NCI-H748 (cell line): Measurements from ENCODE around the gene GRID2.
"Not testable (repeated sequence)": the region's sequence is repeated elsewhere in the genome, so short reads cannot be mapped to it uniquely, and the experiment has no call there.

Source experiments
- DNase-seq: peaks from one replicate; lab custom pipeline; 2025; ENCODE audit not compliant: unreplicated experiment; lab: John Stamatoyannopoulos, UW

The GRID2 gene

DNA sequence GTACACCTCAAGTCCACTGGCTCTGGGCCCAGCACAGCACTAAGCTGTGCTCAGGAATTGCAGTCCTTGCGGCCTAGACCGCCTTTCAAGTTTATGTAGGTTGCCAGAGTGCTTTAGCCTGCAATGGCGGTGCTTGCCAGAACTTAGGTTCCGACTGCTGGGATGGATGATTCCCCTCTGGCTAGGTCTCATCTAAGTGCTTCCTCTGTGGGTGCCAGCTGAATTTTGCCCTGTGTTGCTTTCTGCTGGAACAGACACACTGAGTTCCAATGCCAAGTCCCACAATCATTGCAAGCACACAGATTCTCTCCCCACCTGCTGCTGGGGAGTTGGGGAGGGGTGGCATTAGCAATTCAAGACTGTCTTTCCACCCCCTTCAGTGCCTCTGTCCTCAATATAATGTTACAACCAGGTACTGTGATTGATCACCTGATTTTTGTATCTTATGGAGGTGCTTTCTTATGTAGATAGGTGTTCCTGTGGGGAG lies 129.5 kb downstream of the GRID2 start:
- no peak for DNase-seq

DNA sequence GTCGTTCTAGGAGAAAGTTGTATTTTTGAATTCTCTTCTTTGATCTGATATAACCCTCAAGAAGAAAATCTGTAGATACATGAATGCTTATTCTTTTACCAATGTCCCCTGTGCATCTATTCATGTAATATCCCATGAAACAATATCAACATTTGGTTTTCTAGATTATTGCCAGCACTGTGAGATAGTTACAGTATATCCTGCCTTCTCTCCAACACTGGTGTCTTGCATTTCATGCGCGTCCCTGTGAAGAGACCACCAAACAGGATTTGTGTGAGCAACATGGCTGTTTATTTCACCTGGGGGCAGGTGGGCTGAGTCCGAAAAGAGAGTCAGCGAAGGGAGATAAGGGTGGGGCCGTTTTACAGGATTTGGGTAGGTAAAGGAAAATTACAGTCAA lies 135.0 kb downstream of the GRID2 start:
- DNase-seq, result not testable (repeated sequence)

DNA sequence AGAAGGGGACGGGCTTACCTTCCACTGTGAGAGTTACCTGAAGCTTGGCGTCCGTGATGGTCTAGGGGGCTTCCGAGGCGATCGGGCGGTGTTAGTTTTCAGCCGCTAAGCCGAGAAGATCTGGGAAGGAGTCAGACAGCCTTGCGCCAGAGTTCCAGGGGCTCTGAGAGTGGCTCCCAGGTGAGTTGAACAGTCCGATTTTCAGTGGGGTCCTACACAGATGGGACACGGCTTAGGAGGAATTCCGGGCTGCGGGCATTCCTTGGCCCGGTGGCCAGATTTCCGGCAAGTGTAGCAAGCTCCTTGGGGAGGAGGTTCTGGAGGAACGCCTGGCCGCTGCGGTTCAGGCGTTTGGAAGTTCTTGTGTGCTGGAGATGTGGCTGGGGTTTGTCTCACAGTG lies 138.4 kb downstream of the GRID2 start:
- DNase-seq, result not testable (repeated sequence)

DNA sequence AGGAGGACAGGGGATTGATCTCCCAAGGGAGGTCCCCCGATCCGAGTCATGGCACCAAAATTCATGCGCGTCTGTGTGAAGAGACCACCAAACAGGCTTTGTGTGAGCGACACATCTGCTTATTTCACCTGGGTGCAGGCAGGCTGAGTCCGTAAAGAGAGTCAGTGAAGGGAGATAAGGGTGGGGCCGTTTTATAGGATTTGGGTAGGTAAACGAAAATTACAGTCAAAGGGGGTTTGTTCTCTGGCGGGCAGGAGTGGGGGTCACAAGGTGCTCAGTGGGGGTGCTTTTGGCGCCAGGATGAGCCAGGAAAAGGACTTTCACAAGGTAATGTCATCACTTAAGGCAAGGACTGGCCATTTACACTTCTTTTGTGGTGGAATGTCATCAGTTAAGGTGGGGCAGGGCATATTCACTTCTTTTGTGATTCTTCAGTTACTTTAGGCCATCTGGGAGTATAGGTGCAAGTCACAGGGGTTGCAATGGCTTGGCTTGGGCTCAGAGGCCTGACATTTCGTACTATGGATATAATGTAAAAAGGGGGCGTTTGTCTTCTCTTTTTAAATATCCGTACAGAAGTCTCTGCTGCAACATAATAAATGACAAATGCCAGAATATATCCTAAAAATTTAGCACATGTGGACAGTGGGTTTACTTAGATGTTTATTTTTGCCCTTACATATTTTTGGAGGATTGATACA lies 140.5 kb downstream of the GRID2 start:
- not testable (repeated sequence) for DNase-seq

DNA sequence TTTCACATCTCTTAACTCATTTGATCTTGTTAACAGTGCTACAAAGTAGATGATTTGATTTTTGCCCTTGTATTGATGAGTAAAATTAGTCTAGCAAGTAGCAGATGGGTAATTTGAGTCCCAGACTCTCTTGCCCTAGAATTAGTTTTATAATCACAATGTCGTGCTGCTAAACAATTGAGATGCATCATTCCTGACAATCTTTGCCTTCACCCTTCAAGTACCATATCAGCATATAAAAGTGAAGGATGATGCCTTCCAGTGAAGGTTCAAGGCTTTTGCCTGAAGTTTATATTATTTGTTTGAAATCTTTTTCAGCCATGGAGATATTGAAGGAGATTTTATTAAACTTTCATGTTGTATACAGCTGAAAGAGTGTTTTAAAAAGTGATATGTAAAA lies 141.4 kb downstream of the GRID2 start:
- DNase-seq, result no peak

DNA sequence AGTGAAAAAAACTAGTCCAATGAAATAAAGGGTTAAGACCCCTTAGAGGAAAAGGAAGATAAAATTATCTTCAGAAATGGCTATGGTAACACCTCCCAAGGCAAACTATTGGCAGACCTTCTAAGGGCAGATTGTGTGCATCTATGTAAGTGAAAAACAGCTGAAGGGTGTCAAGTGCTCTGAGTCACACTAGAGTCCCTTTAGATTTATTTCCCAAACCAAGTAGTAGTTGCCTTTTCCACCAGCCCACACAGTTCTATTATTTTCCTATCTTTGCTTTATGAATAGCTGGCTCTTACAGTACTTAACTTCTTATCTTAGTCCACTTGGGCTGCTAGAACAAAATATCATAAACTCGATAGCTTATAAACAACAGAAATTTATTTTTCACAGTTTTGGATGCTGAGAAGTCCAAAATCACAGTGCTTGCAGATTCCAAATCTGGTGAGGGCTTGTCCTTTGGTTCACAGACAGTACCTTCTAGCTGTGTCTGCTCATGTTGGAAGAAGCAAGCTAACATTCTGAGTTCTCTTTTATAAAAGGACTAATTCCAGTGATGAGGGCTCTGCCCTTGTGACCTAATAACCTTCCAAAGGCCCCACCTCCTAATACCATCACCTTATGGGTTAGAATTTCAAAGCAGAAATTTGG lies 143.6 kb downstream of the GRID2 start:
- no peak for DNase-seq

DNA sequence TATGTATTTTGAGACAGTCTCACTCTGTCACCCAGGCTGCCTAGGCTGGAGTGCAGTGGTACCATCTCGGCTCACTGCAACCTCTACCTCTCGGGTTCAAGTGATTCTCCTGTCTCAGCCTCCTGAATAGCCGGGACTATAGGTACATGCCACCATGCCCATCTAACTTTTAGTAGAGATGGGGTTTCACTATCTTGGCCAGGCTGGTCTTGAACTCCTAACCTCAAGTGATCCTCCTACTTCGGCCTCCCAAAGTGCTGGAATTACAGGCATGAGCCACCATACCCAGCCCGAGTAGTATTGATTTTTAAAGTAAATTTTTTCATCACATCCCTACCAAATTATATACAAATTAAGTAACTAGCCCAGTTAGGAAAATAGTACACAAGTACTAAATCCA lies 144.4 kb downstream of the GRID2 start:
- DNase-seq, result not testable (repeated sequence)

DNA sequence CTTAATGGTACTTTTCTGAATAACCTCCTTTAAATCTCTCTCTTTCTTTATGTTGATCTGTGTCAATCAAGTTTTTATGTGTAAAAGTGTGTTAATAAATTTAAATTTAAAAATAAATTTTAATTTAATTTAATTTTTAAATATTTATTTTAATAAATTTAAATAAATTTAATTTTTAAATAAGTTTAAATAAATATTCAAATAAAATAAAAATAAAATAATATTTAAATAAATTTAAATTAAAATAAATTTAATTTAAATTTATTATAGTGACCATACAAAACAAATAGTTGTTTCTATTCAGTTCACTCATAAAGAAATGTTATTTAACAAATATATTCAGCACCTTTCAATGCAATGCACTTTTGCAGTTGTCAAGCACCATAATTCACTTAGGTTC lies 146.9 kb downstream of the GRID2 start:
- no peak for DNase-seq

DNA sequence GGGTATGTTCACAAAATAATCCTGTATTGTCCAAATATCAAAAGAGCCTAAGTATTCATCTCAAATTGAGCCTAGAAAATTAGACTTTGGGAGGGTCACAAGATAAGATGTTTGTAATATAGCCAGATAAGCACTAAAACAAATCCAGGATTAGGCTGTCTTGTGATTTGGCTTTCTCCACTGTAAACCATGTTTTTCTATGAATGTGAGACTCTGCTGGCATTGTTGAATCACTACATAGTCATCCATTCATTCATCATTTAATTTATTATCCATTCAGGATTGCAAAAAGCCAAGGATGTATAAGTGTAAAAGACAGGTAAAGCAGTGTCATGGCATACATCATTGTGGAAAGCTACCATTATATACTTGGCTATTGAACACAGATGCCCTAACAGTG lies 148.0 kb downstream of the GRID2 start:
- DNase-seq, result no peak

DNA sequence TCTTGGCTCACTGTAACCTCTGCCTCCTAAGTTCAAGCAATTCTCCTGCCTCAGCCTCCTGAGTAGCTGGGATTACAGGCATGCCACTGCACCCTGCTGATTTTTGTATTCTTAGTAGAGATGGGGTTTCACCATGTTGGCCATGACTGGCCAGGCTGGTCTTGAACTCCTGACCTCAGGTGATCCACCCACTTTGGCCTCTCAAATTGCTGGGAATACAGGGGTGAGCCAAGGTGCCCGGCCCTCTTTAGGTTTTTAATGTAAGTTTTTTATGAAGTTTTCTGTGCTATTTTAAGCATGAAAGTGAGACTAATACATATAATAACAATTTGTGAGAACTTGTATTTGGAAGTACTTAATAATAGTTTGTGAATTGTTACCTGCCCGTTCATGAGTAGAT lies 148.6 kb downstream of the GRID2 start:
- DNase-seq, result not testable (repeated sequence)

DNA sequence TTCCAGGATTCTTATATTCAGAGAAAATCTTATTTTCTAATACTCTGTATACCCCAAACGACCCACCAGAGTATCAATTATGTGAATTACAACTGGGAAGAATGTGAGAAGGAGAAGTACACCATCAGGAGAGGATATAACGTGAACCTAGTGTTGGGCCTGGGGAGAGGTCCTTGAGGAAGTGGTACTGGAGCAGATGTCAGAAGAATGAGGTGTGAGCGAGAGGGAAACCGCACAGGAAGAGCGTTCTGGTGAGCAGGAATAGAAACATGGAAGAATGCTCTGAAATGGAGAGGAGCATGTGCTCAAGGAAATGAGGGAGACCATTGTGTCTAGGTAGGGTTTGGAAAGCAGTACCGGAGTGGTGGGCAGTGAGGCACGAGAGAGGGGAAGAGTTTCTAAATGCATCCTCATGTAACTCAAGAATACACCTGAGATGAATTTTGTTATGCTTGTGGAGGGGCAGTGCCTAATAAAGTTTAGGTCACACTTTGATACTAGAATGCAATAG lies 151.6 kb downstream of the GRID2 start:
- no peak for DNase-seq

DNA sequence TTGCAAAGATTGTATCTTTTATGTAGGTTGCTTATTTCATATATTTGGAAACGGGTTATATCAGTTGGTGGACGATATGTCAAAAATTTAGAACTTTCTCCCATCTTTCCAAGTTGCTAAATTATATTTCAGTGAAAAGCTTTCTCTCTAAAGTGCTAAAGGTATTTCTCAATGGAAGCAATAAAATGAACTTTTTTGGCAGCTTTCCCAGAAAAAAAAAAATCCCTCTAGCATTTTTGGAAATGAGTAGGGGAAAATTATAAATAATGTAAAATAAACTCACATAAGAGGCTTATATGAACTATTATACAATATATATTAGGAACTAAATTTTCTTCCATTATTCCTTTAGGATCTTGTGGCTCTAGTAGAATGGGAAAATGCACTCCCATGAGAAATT lies 152.2 kb downstream of the GRID2 start:
- no peak for DNase-seq

DNA sequence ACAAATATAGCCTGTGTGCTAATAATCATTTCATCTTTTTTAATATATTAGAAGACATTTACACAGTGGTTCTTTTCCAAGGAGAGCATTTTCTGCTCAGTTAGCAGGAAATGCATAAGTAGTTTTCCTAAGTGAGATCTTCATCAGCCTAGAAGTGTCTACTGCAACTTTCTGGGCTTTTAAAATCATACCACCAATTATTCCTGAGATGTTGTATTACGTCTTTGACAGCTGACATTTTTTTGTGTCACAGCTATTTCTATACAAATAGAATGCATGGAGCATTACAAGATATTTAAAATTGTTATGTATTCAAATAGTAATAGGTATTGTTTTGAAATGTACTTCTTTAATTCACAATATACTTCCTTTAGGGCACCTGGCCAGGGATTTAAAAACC lies 158.0 kb downstream of the GRID2 start:
- DNase-seq, result no peak

DNA sequence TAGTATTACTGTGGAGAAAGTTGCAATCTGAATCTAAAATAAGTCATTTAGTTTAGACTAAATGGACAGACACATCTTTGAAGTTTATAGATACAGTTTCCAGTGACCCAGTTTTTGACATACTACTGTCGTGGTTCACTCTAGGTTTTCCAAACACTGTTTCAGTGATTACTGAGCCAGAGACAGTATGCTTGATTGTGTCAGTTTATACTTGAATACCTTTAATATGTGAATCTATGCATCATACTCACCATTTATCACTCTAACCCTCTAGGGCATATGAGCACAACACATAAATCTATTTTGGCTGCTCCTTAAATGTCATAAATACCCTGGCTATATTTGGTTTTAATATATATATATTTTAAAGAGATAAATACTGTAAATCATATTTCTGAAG lies 173.5 kb downstream of the GRID2 start:
- no peak for DNase-seq

DNA sequence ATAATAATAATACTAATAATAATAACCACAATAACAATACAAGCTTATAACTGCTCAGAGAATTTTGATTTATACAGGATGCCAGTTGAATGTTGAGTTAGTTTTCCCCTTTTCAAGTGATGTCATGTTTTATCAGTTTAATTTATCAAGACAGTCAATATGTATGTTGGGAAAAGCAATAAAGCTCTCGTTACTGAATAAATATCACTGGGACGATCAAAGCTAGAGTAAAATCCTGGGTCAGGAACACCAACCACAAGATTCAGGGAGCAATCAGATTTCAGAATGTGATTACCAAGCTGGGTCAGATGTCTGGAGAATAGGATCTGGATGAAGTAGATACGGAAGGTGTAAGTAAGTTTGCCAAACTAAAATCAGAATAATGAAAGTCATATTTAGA lies 179.6 kb downstream of the GRID2 start:
- DNase-seq, result no peak

DNA sequence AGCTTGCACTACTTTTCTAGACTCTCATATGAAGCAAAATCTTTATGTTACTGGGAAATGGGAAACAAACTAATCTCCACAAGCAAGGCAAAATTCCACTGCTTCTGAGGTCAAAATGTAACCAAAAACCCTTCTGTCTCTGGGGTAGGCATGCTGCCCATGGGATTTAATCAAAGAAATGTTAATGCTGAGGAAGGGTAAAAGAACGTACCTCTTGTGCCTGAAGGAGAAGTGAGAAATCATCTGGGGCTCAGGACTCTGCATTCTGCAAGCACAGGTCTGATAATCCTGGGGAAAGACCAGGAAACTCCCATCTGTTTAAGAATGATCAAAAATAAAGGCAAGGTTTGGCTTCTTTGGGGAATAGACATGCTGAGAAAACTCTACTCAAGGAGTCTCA lies 184.7 kb downstream of the GRID2 start:
- DNase-seq, result no peak

DNA sequence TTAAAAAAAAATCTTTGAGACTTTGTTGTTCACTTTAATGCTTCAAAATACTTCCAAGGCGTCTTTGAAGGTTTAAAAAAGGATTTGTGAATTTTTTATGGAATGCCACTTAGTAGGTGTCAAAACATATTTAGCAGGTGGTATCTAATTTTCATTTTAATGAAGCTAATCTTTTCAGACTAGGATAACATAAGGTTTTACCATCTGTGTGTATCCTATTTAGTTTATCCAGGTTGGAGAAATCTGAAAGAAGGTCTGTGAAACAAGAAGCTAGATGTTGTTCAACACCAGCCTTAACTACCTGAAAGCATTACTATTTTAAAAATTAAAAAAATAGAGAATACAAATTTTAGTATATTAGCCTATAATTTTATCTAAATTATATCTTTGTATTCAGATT lies 193.4 kb downstream of the GRID2 start:
- no peak for DNase-seq

DNA sequence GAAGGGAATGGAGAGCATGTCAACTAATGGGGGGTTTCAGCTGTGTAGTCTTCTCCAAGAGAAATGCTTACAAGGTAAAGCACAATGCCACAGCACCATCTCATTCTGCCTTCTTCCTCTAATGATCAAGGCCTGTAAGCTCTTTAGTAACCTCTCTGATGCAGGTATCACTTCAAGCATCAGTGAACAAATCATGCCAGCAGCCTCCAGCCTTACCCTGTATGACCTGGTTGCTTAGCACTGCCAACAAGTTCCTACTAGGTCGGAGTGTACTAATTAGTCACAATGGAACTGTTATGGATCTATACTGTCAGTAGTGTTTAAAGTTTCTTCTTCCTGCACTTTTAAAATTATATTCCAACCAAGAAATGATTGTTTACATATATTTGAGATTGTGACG lies 197.7 kb downstream of the GRID2 start:
- peak; percentile 9 for DNase-seq

DNA sequence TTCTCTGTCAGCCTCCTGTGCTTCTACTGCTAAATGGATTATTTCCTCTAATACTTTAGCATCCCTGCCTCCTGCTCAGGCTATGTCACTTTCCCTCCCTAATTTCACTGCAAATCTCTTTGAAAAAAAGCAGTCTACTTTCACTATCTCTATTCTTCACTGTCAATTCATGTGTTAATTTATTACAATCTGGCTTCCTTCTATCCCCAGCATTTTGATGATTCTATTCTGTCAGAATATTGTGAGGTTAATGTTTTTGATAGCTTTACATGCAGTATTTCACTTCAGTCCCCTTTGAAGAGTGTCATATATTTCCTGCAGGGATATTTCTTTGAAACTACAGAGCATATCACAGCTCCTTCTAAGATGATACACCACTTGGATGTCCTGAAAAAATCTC lies 203.2 kb downstream of the GRID2 start:
- no peak for DNase-seq

DNA sequence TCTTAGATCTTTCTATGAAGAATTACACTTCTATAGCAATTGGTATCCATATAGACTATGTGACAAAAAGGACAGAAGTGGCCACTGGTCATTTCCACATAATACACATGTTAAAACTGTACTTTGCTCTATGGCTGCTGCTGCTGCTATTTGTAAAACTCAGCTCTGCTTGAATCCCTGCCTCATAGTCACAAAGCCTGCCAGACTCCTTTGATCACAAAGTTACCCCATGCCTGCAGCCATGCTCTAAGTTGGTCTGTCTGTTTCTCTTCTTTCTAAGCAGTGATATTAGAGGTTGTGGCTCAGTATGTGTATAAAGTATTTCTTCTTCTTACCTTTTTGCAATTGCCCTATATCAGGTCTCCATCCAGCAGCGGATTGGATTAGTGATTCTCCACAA lies 210.9 kb downstream of the GRID2 start:
- no peak for DNase-seq

DNA sequence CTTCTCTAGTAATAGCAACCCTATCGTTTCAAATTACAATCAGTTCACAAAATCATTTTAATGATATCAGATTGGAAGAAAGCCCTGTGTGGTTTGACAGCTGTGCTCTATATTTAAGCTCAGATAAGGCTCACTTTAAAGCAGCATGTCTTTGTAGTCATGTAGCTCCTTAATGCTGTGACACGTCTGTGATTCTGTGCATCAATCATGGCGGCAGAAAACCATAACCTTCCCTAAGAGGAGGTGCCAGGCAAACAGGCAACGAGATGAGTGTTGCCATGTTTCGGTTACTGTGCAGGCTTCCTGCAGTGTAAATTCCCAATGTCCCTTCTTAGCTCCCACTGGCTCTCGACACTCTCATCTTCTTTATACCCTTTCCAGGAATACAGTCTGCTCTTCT lies 212.7 kb downstream of the GRID2 start:
- DNase-seq, result no peak

DNA sequence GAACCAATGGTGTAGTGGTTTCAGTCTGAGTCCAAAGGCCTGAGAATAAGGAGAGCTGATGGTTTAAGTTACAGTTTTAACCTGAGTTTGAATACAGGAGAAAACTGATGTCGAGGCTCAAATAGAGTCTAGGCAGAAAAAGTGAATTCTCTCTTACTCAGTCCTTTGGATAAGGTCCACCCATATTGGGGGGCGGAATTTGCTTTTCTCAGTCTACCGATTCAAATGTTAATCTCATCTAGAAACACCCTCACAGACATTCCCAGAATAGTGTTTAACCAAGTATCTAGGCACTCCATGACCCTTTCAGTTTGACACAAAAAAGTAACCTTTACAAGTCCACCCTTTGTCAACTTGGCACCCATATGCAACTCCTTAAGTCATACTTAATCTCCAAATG lies 216.0 kb downstream of the GRID2 start:
- no peak for DNase-seq

DNA sequence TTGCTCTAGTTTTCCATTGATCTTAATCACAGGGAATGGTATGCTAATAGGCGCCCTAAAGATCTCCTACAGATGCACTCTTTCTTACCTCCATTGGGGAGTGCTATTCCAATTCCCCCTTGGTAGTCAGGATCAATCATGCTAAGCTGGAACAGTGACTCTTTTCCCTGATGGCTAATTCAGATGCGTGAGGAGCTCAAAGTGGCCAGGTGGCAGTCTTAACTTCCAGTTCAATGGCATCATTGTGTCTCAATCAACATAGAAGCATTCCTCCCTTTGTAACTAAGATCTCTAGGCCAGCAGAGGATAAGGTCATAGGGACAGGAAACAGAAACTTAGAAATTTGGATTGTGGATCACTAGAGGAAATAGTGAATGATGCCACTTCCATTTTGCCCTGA lies 216.8 kb downstream of the GRID2 start:
- DNase-seq, result no peak
